Esophagus squamous epithelium (tissue), 5 donors: ENCODE data around the gene ZNF563. TPM values are rescaled to one million over a fixed set of nuclear protein-coding genes. Genes with fewer than 3 reads are reported as not detected.

Experiments
- DNase-seq: peaks from one replicate; lab custom pipeline; 2025; lab: John Stamatoyannopoulos, UW
- H3K27ac ChIP-seq, 4 donors: fragments of 200-600 bp; sonication (generic); one replicate each; pipeline ENCODE4 v1.5.1; 2016 to 2019; ENCODE audit warnings: mild to moderate bottlenecking in 1 of 4
- H3K27me3 ChIP-seq, 4 donors: fragments of 200-600 bp; sonication (generic); 1 replicate in 3 of 4; 2 replicates in 1 of 4; pipeline versions ENCODE4 v1.5.1 to v1.6.0; 2017 to 2021; ENCODE audit warnings: antibody characterized with exemption in 1 of 4
- H3K36me3 ChIP-seq, 3 donors: fragments of 200-600 bp; sonication (generic); one replicate each; pipeline ENCODE4 v1.5.1; 2016 to 2019
- H3K4me1 ChIP-seq, 3 donors: fragments of 200-600 bp; sonication (generic); one replicate each; pipeline ENCODE4 v1.5.1; 2017 to 2019
- H3K4me3 ChIP-seq, 4 donors: fragments of 200-600 bp; sonication (generic); 1 replicate in 3 of 4; 2 replicates in 1 of 4; pipeline ENCODE4 v1.5.1; 2016 to 2019; ENCODE audit warnings: mild to moderate bottlenecking in 2 of 4, moderate library complexity in 1 of 4
- H3K9me3 ChIP-seq, 3 donors: fragments of 200-600 bp; sonication (generic); one replicate each; pipeline ENCODE4 v1.5.1; 2016 to 2019
- CTCF ChIP-seq, 6 experiments: fragments of 450-650 bp in 4 of 6; fragments of 200-600 bp in 2 of 6; sonication (generic) in 2 of 6; IDR thresholded peaks; one replicate each; pipeline ENCODE4 v1.5.1; 2016 to 2019; ENCODE audit warnings: antibody characterized with exemption in 6 of 6, mild to moderate bottlenecking in 4 of 6, moderate library complexity in 4 of 6
- POLR2A ChIP-seq, 4 donors: fragments of 450-650 bp; IDR thresholded peaks; one replicate each; pipeline ENCODE4 v1.6.1; 2017; ENCODE audit warnings: antibody characterized with exemption in 4 of 4, mild to moderate bottlenecking in 4 of 4, moderate library complexity in 3 of 4
- WGBS, 2 donors: methylation state at CpG; one replicate each; pipeline ENCODE4 v1.1.5; 2018; 5-methylcytosine and 5-hydroxymethylcytosine counted together
- intact Hi-C: fragments of 100-400 bp; cut with DNase I; formaldehyde crosslinking; loops from one replicate; pipeline ENCODE4 v1.15.0; 2022
- total RNA-seq, 4 donors: library from RNA; depleted of rRNA; stranded (reverse); fragments of >200 nt; gene quantifications; one replicate each; pipeline ENCODE4 v1.1.0, GENCODE V29; 2016
- donor health status: DM: yes; HTN: yes; CAD: no.

Gene ZNF563
- total RNA-seq, 4 donors from 2014 or later: 0.19 to 5.0 (median 2.7) TPM

GRCh38 chr19:12294249-12295158, 38.9 kb downstream of the ZNF563 start, which contains the start of gene ZNF44:
Gene ZNF44 (minus strand): TSS chr19:12294883. CDS start chr19:12294694, 189 bp downstream.
- Histone ChIP-seq H3K36me3 (no peaks in the 10 kb centered on the region), H3K4me3 (peak within 1 kb of the TSS; percentile 70 to 97 (median 93)), H3K27ac (peak within 1 kb of the TSS; percentile 93 to 99 (median 97)), H3K27me3 (no peaks in the 10 kb centered on the region), H3K4me1 (peaks cover 15 to 48% (median 23%) of the 10 kb centered on the region in 3 donors), H3K9me3 (no peaks in the 10 kb centered on the region)
- intact Hi-C loops: no loop called here
- peak; percentile 92 for DNase-seq
- 0% methylated on average over 18 of the region's 66 CpGs; no CpG with 5 or more reads in 1 of the 2 donors for WGBS, 2 donors
- TF ChIP-seq CTCF (IDR thresholded peaks at IDR 0.05): no peak
- peak in 3 of 4 donors; percentile 66 to 85 (median 67) for TF ChIP-seq POLR2A (IDR thresholded peaks at IDR 0.05)

- peak; percentile 7 for DNase-seq
- peaks cover 15 to 55% (median 28%) of the 10 kb centered on the region in 3 donors for H3K4me1 ChIP-seq
- H3K27me3 ChIP-seq: no peaks in the 10 kb centered on the region
- H3K36me3 ChIP-seq: no peaks in the 10 kb centered on the region
- WGBS, 2 donors: 0 to 1% methylated on average over 11 to 17 of the region's 18 CpGs
- intact Hi-C loops: no loop called here
- no peaks in the 10 kb centered on the region for H3K9me3 ChIP-seq
- TF ChIP-seq CTCF (IDR thresholded peaks at IDR 0.05) (no peak), POLR2A (IDR thresholded peaks at IDR 0.05) (peak in 1 of 4 donors; percentile 34)
- H3K4me3 ChIP-seq: peak overlapping the region; percentile 70 to 97 (median 93)
- H3K27ac ChIP-seq: peak overlapping the region; percentile 93 to 99 (median 97)
Observed at GRCh38 chr19:12293777-12294248, 39.6 kb downstream of the ZNF563 start.

- H3K4me3 ChIP-seq: no peak overlapping the region
- H3K4me1 ChIP-seq: peaks cover 15 to 59% (median 29%) of the 10 kb centered on the region in 3 donors
- no peaks in the 10 kb centered on the region for H3K27me3 ChIP-seq
- peak overlapping the region; percentile 80 to 91 (median 87) for H3K27ac ChIP-seq
- peaks cover 0 to 15% (median 0%) of the 10 kb centered on the region in 3 donors for H3K9me3 ChIP-seq
- TF ChIP-seq CTCF (IDR thresholded peaks at IDR 0.05) (no peak), POLR2A (IDR thresholded peaks at IDR 0.05) (no peak)
- WGBS, 2 donors: 95 to 97% methylated on average over 7 of the region's 7 CpGs
- peaks cover 0 to 35% (median 0%) of the 10 kb centered on the region in 3 donors for H3K36me3 ChIP-seq
- intact Hi-C loops: no loop called here
- DNase-seq: no peak
Observed at GRCh38 chr19:12289790-12290065, 43.7 kb downstream of the ZNF563 start.

- no peak for DNase-seq
- intact Hi-C loops: no loop called here
- Histone ChIP-seq H3K27me3 (no peaks in the 10 kb centered on the region), H3K27ac (peak overlapping the region in 3 of 4 donors; percentile 87 to 91 (median 87)), H3K4me1 (peaks cover 8 to 51% (median 26%) of the 10 kb centered on the region in 3 donors), H3K9me3 (peaks cover 0 to 32% (median 0%) of the 10 kb centered on the region in 3 donors), H3K4me3 (no peak overlapping the region), H3K36me3 (peaks cover 0 to 51% (median 0%) of the 10 kb centered on the region in 3 donors)
- no peak for TF ChIP-seq POLR2A (IDR thresholded peaks at IDR 0.05)
- TF ChIP-seq CTCF (IDR thresholded peaks at IDR 0.05): no peak
- 77 to 86% methylated on average over 1 of the region's 1 CpG for WGBS, 2 donors
Observed at GRCh38 chr19:12287958-12288500, 45.4 kb downstream of the ZNF563 start.
